ENCODE data around the gene TRIM25. TPM values are rescaled to one million over a fixed set of nuclear protein-coding genes. Genes with fewer than 3 reads are reported as not detected.

Gene TRIM25
- total and polyA plus RNA-seq, 2 donors (not counting 1 experiment from before 2014, with no cell fraction given), result 53.3 to 53.9 TPM

DNA sequence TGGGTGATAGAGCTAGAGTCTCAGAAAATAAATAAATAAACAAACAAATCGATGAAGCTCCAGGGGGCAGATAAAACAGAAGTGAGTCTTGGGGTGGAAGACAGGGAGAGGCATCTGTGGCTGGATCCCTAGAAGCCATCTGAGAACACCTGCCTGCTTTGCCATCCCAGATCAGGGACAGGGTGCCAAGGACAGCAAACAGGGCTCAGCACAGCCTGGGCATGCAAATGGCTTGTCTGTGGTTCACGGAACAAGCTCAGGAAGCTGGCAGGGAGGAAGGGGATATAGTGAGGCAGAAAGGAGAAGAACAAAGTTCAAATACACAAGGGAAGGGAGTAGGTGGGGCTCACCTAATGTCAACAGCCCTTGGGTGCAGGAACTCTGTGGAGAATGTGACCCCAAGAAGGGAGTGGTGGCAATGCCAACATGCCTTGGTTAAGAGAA is 27.5 kb downstream of the TRIM25 start:
- TF ChIP-seq EZH2 (IDR thresholded peaks at IDR 0.05; ENCODE audit: low read length, missing control alignments), result no peak
- TF ChIP-seq, protein P1, sequence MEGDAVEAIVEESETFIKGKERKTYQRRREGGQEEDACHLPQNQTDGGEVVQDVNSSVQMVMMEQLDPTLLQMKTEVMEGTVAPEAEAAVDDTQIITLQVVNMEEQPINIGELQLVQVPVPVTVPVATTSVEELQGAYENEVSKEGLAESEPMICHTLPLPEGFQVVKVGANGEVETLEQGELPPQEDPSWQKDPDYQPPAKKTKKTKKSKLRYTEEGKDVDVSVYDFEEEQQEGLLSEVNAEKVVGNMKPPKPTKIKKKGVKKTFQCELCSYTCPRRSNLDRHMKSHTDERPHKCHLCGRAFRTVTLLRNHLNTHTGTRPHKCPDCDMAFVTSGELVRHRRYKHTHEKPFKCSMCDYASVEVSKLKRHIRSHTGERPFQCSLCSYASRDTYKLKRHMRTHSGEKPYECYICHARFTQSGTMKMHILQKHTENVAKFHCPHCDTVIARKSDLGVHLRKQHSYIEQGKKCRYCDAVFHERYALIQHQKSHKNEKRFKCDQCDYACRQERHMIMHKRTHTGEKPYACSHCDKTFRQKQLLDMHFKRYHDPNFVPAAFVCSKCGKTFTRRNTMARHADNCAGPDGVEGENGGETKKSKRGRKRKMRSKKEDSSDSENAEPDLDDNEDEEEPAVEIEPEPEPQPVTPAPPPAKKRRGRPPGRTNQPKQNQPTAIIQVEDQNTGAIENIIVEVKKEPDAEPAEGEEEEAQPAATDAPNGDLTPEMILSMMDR (conservative IDR thresholded peaks at IDR 0.05 in 1 of 2, IDR thresholded peaks at IDR 0.05 in 1 of 2; ENCODE audit: low read depth in 1 of 2, low read length in 2 of 2), result no peak
- no peaks in the 10 kb centered on the region for H3K27me3 ChIP-seq (ENCODE audit: control insufficient read depth, insufficient read depth, low read length)

DNA sequence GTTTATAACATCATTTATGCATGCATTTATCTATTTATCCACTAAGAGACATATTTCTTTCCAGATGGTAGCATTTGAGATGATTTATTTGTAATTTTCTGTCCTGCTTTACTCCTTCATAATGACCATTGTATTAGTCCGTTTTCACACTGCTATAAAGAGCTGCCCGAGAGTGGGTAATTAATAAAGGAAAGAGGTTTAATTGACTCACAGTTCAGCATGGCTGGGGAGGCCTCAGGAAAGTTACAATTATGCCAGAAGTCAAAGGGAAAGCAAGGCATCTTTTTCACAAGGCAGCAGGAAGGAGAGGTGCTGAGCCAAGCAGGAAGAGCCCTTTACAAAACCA is 28.6 kb downstream of the TRIM25 start:
- Histone ChIP-seq H3K4me2 (ENCODE audit: extremely low read depth, insufficient read depth, low read length) (no peak overlapping the region), H3K4me3 (replicated peaks in 1 of 4; ENCODE audit: control extremely low read depth in 1 of 4, insufficient read depth in 1 of 4, low read depth in 3 of 4, low read length in 4 of 4) (no peak overlapping the region), H3K9me3 (ENCODE audit: control insufficient read depth, insufficient read depth, low read depth, low read length) (peaks cover 2% of the 10 kb centered on the region), H3K79me2 (ENCODE audit: control insufficient read depth, insufficient read depth, low read length) (no peaks in the 10 kb centered on the region), H3K27me3 (ENCODE audit: control insufficient read depth, insufficient read depth, low read length) (no peaks in the 10 kb centered on the region), H3K36me3 (ENCODE audit: control insufficient read depth, insufficient read depth, low read length) (peaks cover 4% of the 10 kb centered on the region), H4K20me1 (ENCODE audit: control insufficient read depth, extremely low read depth, insufficient read depth, low read length) (no peaks in the 10 kb centered on the region), H3K4me1 (ENCODE audit: control insufficient read depth, extremely low read depth, insufficient read depth, low read length) (no peaks in the 10 kb centered on the region), H3K27ac (ENCODE audit: insufficient read depth, low read length) (no peak overlapping the region), H3K9ac (ENCODE audit: insufficient read depth, low read length) (no peak overlapping the region), H2AFZ (ENCODE audit: low read length) (no peak overlapping the region)
- no peak for DNase-seq (ENCODE audit: low read depth in 2 of 2)
- no peak for TF ChIP-seq EZH2 (IDR thresholded peaks at IDR 0.05; ENCODE audit: low read length, missing control alignments)
- TF ChIP-seq, protein P1 (conservative IDR thresholded peaks at IDR 0.05 in 1 of 2, IDR thresholded peaks at IDR 0.05 in 1 of 2; ENCODE audit: low read depth in 1 of 2, low read length in 2 of 2), result no peak

More for the DNA sequence above, 27.5 kb downstream of the TRIM25 start:
- Histone ChIP-seq H4K20me1 (ENCODE audit: control insufficient read depth, extremely low read depth, insufficient read depth, low read length) (no peaks in the 10 kb centered on the region), H3K4me1 (ENCODE audit: control insufficient read depth, extremely low read depth, insufficient read depth, low read length) (no peaks in the 10 kb centered on the region), H3K4me3 (replicated peaks in 1 of 4; ENCODE audit: control extremely low read depth in 1 of 4, insufficient read depth in 1 of 4, low read depth in 3 of 4, low read length in 4 of 4) (no peak overlapping the region), H2AFZ (ENCODE audit: low read length) (no peak overlapping the region), H3K4me2 (ENCODE audit: extremely low read depth, insufficient read depth, low read length) (no peak overlapping the region), H3K9me3 (ENCODE audit: control insufficient read depth, insufficient read depth, low read depth, low read length) (peaks cover 2% of the 10 kb centered on the region), H3K79me2 (ENCODE audit: control insufficient read depth, insufficient read depth, low read length) (no peaks in the 10 kb centered on the region), H3K36me3 (ENCODE audit: control insufficient read depth, insufficient read depth, low read length) (peaks cover 10% of the 10 kb centered on the region), H3K9ac (ENCODE audit: insufficient read depth, low read length) (no peak overlapping the region), H3K27ac (ENCODE audit: insufficient read depth, low read length) (no peak overlapping the region)
- DNase-seq (ENCODE audit: low read depth in 2 of 2), result no peak

DNA sequence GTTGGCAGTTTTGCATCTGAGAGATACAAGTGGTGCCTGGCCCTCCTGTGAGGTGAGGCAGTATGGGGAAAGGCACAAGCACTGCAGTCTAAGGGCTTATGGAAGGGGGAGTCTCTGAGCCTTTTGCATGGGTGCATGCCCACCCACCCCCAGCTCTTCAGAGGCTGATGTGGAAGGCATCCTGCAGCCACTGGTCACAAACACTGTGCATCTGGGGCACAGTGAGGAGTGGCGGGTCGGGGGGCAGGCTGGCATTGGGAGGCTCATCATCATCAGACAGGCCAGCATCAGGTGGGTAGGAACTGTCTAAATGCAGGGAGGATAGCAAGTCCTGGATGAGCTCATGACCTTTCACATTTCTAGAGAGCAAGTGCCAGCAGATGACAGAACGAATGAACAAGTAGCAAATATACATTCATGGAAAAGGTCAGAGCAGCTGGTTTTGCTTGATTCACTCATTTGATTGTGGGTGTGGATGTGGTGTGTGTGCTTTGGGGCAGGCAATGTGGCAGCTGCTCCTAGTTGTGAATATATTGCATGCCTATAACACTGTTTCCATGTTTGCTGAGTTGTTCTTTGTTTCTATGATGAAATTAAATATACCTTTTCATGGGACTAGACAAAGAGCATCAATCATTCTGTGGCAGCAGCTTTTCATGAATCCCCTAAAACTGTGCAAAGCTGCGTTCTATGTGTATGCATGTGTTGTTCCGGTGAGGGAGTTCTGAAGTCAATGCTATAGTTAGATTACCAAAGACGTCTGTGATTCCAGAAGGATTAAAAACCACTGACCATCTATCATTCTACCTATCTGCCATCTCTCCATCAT is 29.2 kb downstream of the TRIM25 start:
- H3K79me2 ChIP-seq (ENCODE audit: control insufficient read depth, insufficient read depth, low read length), result no peaks in the 10 kb centered on the region
- H3K4me2 ChIP-seq (ENCODE audit: extremely low read depth, insufficient read depth, low read length), result no peak overlapping the region
- H2AFZ ChIP-seq (ENCODE audit: low read length), result no peak overlapping the region
- TF ChIP-seq, protein P1 (conservative IDR thresholded peaks at IDR 0.05 in 1 of 2, IDR thresholded peaks at IDR 0.05 in 1 of 2; ENCODE audit: low read depth in 1 of 2, low read length in 2 of 2), result no peak
- no peak for TF ChIP-seq EZH2 (IDR thresholded peaks at IDR 0.05; ENCODE audit: low read length, missing control alignments)
- no peak overlapping the region for H3K9ac ChIP-seq (ENCODE audit: insufficient read depth, low read length)
- no peak overlapping the region for H3K4me3 ChIP-seq (replicated peaks in 1 of 4; ENCODE audit: control extremely low read depth in 1 of 4, insufficient read depth in 1 of 4, low read depth in 3 of 4, low read length in 4 of 4)
- H3K9me3 ChIP-seq (ENCODE audit: control insufficient read depth, insufficient read depth, low read depth, low read length), result peaks cover 2% of the 10 kb centered on the region
- DNase-seq (ENCODE audit: low read depth in 2 of 2), result no peak
- H3K4me1 ChIP-seq (ENCODE audit: control insufficient read depth, extremely low read depth, insufficient read depth, low read length), result no peaks in the 10 kb centered on the region
- H3K27me3 ChIP-seq (ENCODE audit: control insufficient read depth, insufficient read depth, low read length), result no peaks in the 10 kb centered on the region
- H3K27ac ChIP-seq (ENCODE audit: insufficient read depth, low read length), result no peak overlapping the region
- peaks cover 2% of the 10 kb centered on the region for H3K36me3 ChIP-seq (ENCODE audit: control insufficient read depth, insufficient read depth, low read length)
- no peaks in the 10 kb centered on the region for H4K20me1 ChIP-seq (ENCODE audit: control insufficient read depth, extremely low read depth, insufficient read depth, low read length)

Measured in fibroblast of lung (primary cell).